ENCODE results near the gene NTM. TPM values are rescaled to one million over a fixed set of nuclear protein-coding genes. Genes with fewer than 3 reads are reported as not detected.

The NTM gene
- total RNA-seq, 1 donor from 2014 or later: 4.3 TPM

DNA sequence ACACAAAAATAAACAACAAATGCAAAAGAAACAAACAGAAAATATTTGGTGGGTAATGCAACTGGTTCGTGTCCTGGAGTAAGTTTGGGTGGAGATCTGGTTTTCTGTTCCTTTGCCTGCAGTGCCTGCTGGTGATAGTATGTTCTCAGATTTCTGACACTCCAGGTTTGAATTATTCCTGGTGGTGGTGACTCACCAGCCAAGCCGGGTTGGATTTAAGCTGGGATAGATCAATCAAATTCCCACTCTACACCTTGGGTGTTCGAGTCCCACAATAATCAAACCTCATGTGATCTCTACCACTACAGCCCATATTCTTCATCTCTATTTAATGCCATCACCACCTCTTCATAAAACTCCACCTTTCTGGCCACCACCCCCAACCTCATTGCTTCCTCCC is 421.8 kb downstream of the NTM start:
- TF ChIP-seq, protein P1, sequence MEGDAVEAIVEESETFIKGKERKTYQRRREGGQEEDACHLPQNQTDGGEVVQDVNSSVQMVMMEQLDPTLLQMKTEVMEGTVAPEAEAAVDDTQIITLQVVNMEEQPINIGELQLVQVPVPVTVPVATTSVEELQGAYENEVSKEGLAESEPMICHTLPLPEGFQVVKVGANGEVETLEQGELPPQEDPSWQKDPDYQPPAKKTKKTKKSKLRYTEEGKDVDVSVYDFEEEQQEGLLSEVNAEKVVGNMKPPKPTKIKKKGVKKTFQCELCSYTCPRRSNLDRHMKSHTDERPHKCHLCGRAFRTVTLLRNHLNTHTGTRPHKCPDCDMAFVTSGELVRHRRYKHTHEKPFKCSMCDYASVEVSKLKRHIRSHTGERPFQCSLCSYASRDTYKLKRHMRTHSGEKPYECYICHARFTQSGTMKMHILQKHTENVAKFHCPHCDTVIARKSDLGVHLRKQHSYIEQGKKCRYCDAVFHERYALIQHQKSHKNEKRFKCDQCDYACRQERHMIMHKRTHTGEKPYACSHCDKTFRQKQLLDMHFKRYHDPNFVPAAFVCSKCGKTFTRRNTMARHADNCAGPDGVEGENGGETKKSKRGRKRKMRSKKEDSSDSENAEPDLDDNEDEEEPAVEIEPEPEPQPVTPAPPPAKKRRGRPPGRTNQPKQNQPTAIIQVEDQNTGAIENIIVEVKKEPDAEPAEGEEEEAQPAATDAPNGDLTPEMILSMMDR (IDR thresholded peaks at IDR 0.05; ENCODE audit: unreplicated experiment): no peak
- no peak for DNase-seq (ENCODE audit: low spot score, unreplicated experiment)
- Mint-ChIP-seq H3K4me1 (ENCODE audit: low read depth) (peaks cover 6% of the 10 kb centered on the region), H3K4me3 (ENCODE audit: low read depth) (no peak overlapping the region), H3K27me3 (peaks cover 41% of the 10 kb centered on the region), H3K9me3 (ENCODE audit: low read depth) (no peaks in the 10 kb centered on the region), H3K36me3 (ENCODE audit: insufficient read depth) (no peaks in the 10 kb centered on the region), H3K27ac (no peak overlapping the region)

DNA sequence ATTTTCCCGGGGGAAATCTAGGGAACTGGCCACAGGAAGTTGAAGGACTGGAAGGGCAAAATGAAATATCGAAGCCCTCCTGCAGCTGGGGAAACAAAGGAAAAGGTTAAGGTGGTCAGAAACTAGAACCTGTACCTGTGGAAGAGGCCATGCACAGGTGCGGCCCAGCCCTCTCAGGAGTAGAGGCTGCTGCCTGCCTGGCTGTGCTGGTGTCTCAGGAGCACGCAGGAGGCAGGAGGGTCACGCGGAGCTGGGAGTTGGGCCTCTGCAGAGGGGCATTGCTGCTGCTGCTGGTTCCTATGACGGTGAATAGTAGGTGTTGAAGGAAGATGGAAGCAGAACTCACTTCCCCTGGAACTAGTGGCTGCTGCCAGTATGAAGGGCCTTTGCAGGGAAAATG is 425.7 kb downstream of the NTM start:
- H3K27ac Mint-ChIP-seq: no peak overlapping the region
- TF ChIP-seq, protein P1 (IDR thresholded peaks at IDR 0.05; ENCODE audit: unreplicated experiment): no peak
- no peaks in the 10 kb centered on the region for H3K36me3 Mint-ChIP-seq (ENCODE audit: insufficient read depth)
- DNase-seq (ENCODE audit: low spot score, unreplicated experiment): no peak
- peaks cover 46% of the 10 kb centered on the region for H3K27me3 Mint-ChIP-seq
- H3K9me3 Mint-ChIP-seq (ENCODE audit: low read depth): no peaks in the 10 kb centered on the region
- H3K4me3 Mint-ChIP-seq (ENCODE audit: low read depth): no peak overlapping the region
- peaks cover 9% of the 10 kb centered on the region for H3K4me1 Mint-ChIP-seq (ENCODE audit: low read depth)

DNA sequence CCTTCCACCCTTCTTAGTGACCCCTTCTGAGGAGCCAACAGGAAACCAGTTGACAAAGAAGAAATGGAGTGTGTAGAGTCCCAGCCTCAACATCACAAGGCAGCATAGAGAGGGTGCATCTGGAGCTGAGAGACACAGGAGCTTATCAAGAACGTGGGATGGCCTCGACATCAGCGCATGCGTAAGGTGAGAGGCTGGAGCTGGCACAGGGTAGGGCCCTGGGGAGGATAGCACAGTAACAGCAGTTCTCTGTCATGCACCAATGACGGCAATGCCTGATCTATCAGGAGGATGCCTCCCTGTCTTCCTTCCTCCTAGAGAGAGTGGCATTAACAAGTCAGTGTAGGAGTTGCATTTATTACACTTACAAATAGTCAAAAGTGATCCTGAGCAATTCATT is 426.1 kb downstream of the NTM start:
- Mint-ChIP-seq H3K9me3 (ENCODE audit: low read depth) (no peaks in the 10 kb centered on the region), H3K36me3 (ENCODE audit: insufficient read depth) (no peaks in the 10 kb centered on the region), H3K4me3 (ENCODE audit: low read depth) (no peak overlapping the region), H3K4me1 (ENCODE audit: low read depth) (peaks cover 9% of the 10 kb centered on the region), H3K27me3 (peaks cover 48% of the 10 kb centered on the region), H3K27ac (no peak overlapping the region)
- TF ChIP-seq, protein P1 (IDR thresholded peaks at IDR 0.05; ENCODE audit: unreplicated experiment): no peak
- DNase-seq (ENCODE audit: low spot score, unreplicated experiment): no peak

DNA sequence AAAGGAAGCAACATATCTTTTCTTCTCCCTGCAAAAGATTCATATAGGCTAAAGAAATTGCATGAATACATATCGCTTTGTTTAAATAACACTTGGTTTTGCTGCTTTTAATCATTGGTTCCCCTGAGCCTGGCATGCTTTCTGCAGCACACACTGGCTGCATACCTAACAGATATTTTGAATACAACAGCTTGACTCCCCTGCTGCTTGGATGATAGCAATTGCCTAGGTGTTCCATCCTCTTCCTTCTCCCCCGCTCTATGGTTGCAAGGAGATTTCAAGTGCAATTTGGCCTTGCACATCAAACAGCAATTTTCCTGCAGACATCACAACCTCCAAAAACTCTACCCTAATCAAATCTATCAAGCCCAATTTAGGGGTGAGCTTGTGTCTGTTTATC is 430.0 kb downstream of the NTM start:
- no peak for DNase-seq (ENCODE audit: low spot score, unreplicated experiment)
- TF ChIP-seq, protein P1 (IDR thresholded peaks at IDR 0.05; ENCODE audit: unreplicated experiment): no peak
- H3K9me3 Mint-ChIP-seq (ENCODE audit: low read depth): no peaks in the 10 kb centered on the region
- H3K36me3 Mint-ChIP-seq (ENCODE audit: insufficient read depth): no peaks in the 10 kb centered on the region
- no peak overlapping the region for H3K27ac Mint-ChIP-seq
- peaks cover 16% of the 10 kb centered on the region for H3K4me1 Mint-ChIP-seq (ENCODE audit: low read depth)
- peaks cover 64% of the 10 kb centered on the region for H3K27me3 Mint-ChIP-seq
- no peak overlapping the region for H3K4me3 Mint-ChIP-seq (ENCODE audit: low read depth)

DNA sequence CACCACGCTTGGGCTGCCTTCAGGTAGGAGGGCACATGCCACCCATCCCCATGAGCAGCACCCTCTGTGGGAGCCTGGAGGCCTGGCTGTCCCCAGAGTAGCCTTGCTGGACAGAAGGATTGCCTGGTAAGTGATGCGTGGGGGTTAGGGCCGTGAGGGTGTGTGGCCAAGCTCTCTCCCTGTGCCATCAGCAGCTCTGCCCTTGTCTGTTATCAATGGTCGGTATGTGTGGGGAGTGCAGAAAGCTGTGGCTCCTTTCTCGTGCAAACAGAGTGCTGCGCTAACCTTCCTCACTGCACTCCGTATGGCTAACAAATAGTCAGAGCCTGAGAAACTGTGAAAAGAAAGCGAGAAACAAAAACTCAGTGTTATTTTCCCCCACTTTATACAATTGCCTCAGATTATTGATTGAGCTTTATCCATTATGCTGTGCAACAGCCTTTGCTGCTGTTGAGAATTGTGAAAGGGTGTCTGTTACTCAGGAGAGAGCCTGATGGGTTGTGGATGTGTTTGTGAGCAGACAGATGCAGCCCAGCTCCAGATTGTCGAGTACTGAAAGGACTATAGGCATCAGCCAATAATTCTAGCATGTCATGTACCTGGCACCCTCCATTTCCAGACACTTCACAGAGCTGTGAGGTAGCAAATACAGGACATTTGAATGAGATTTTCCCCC is 432.2 kb downstream of the NTM start:
- Mint-ChIP-seq H3K27ac (no peak overlapping the region), H3K4me3 (ENCODE audit: low read depth) (no peak overlapping the region), H3K9me3 (ENCODE audit: low read depth) (no peaks in the 10 kb centered on the region), H3K27me3 (peaks cover 58% of the 10 kb centered on the region), H3K4me1 (ENCODE audit: low read depth) (peaks cover 16% of the 10 kb centered on the region), H3K36me3 (ENCODE audit: insufficient read depth) (no peaks in the 10 kb centered on the region)
- no peak for DNase-seq (ENCODE audit: low spot score, unreplicated experiment)
- TF ChIP-seq, protein P1 (IDR thresholded peaks at IDR 0.05; ENCODE audit: unreplicated experiment): no peak
